Hepatocyte (in vitro differentiated cells): ENCODE results near the gene UNC13D.

ENCODE experiments used
- EZH2 ChIP-seq: fragments of 200-600 bp; sonication (generic); IDR thresholded peaks from 2 replicates; pipeline ENCODE4 v1.6.1; 2016; ENCODE audit warnings: antibody characterized with exemption, mild to moderate bottlenecking, borderline replicate concordance
- TF ChIP-seq, protein P1 (sequence below): fragments of 200-600 bp; sonication (generic); IDR thresholded peaks from 2 replicates; pipeline ENCODE4 v1.5.1; 2016; ENCODE audit warnings: antibody characterized with exemption, mild to moderate bottlenecking; ENCODE audit not compliant: poor library complexity

DNA sequence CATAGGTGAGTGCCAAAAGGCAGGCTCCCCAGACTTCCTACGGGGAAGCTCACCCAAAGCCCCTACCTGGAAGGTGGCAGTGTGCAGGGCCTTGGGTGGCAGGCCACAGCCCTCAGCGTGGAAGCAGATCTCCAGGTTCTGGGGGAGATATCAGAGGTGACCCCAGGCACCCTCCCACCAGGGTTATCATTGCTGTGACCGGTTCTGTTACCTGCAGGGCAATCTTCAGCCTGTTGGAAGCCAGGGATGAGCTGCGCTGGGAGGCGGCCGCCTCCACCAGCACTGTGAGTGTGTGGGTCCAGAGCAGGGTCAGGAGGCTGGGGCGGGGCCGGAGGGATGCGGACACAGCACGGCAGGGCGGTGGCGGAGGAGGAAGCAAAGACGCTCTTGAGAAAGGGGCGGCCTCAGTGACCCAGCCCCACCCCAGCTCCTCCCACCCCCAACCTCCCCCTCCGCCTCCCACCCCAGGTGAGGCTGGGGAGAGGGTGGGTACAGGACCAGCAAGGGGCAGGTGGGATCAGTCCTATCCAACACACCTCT lies 13.1 kb downstream of the UNC13D start:
- no peak for TF ChIP-seq EZH2
- TF ChIP-seq, protein P1, sequence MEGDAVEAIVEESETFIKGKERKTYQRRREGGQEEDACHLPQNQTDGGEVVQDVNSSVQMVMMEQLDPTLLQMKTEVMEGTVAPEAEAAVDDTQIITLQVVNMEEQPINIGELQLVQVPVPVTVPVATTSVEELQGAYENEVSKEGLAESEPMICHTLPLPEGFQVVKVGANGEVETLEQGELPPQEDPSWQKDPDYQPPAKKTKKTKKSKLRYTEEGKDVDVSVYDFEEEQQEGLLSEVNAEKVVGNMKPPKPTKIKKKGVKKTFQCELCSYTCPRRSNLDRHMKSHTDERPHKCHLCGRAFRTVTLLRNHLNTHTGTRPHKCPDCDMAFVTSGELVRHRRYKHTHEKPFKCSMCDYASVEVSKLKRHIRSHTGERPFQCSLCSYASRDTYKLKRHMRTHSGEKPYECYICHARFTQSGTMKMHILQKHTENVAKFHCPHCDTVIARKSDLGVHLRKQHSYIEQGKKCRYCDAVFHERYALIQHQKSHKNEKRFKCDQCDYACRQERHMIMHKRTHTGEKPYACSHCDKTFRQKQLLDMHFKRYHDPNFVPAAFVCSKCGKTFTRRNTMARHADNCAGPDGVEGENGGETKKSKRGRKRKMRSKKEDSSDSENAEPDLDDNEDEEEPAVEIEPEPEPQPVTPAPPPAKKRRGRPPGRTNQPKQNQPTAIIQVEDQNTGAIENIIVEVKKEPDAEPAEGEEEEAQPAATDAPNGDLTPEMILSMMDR = no peak
